GM12872 (cell line): ENCODE measurements around the gene EEF1AKMT3.

Experiments
- CTCF ChIP-seq: IDR thresholded peaks from 3 replicates; pipeline ENCODE4 v1.5.1; 2011; ENCODE audit warnings: low read depth, mild to moderate bottlenecking, low read length, moderate library complexity; ENCODE audit not compliant: insufficient read depth

Gene EEF1AKMT3

GRCh38 chr12:57755194-57755453, 17.3 kb upstream of the EEF1AKMT3 start:
- no peak for TF ChIP-seq CTCF

- TF ChIP-seq CTCF: no peak
Observed at GRCh38 chr12:57755454-57756372, 16.7 kb upstream of the EEF1AKMT3 start.

- peak; percentile 94 for TF ChIP-seq CTCF
Observed at GRCh38 chr12:57756406-57757341, 15.7 kb upstream of the EEF1AKMT3 start.

GRCh38 chr12:57757771-57758170, 14.6 kb upstream of the EEF1AKMT3 start:
- TF ChIP-seq CTCF: no peak

GRCh38 chr12:57758552-57759359, 13.7 kb upstream of the EEF1AKMT3 start:
- no peak for TF ChIP-seq CTCF

GRCh38 chr12:57759360-57759980, 12.9 kb upstream of the EEF1AKMT3 start:
- TF ChIP-seq CTCF: peak; percentile 66
